ENCODE results near the gene RNU6-9.
A peak's percentile ranks its signal among the peaks of the same experiment; 100 is the strongest.

RNU6-9 gene

DNA sequence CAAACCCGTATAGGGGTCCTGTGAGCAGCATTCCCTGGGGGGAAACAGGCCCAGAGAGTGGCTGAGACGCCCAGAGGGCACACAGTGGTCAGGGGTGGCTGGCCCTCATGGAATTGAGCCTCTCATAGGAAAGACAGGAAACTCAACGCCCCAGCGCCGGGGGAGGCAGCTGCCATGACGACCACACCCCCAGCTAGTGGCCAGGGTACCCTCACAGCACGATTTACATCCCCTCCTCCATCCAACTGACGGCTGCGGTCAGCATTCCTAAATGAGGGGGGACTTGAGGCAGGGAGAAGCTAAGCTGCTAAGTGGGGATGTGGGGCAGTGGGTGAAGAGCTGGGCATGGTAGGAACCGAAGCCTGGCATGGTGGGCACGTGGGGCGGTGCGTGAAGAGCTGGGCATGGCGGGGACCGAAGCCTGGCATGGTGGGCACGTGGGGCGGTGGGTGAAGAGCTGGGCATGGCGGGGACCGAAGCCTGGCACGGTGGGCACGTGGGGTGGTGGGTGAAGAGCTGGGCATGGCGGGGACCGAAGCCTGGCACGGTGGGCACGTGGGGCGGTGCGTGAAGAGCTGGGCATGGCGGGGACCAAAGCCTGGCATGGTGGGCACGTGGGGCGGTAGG, 10.3 kb upstream of the RNU6-9 start:
- TF ChIP-seq, protein P1, sequence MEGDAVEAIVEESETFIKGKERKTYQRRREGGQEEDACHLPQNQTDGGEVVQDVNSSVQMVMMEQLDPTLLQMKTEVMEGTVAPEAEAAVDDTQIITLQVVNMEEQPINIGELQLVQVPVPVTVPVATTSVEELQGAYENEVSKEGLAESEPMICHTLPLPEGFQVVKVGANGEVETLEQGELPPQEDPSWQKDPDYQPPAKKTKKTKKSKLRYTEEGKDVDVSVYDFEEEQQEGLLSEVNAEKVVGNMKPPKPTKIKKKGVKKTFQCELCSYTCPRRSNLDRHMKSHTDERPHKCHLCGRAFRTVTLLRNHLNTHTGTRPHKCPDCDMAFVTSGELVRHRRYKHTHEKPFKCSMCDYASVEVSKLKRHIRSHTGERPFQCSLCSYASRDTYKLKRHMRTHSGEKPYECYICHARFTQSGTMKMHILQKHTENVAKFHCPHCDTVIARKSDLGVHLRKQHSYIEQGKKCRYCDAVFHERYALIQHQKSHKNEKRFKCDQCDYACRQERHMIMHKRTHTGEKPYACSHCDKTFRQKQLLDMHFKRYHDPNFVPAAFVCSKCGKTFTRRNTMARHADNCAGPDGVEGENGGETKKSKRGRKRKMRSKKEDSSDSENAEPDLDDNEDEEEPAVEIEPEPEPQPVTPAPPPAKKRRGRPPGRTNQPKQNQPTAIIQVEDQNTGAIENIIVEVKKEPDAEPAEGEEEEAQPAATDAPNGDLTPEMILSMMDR (IDR thresholded peaks at IDR 0.05; ENCODE audit: low read length, missing control alignments), result no peak
- no peak overlapping the region for H3K4me3 ChIP-seq (replicated peaks; ENCODE audit: low read depth, low read length)

DNA sequence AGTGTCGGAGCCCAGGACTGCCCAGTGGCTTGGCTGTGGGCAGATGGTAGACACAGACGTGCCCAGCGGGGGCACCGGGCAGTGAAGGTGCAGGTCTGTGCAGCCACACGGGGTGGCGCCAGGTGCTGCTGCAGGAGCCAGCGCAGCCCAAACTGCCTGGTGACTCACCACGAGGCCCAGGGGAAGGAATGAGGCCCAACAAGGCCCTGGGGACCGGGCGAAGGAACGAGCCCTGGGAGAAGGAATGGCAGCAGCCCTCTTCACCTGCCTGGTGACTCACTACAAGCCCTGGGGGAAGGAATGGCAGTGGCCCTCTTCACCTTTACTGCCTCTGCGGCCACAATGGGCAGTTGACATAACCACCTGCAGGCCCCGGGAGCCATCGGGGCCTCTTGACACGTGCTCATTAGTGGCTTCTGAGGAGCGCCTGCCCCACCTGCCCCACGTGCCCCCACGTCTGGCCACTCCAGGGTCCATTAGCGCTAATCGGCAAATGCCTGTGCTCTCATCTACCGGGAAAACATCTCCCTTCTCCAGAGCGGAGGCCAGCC, 9.5 kb upstream of the RNU6-9 start:
- no peak overlapping the region for H3K4me3 ChIP-seq (replicated peaks; ENCODE audit: low read depth, low read length)
- TF ChIP-seq, protein P1 (IDR thresholded peaks at IDR 0.05; ENCODE audit: low read length, missing control alignments), result no peak
- no peak for DNase-seq (ENCODE audit: low read depth)

More for the DNA sequence above, 10.3 kb upstream of the RNU6-9 start:
- DNase-seq (ENCODE audit: low read depth), result no peak

DNA sequence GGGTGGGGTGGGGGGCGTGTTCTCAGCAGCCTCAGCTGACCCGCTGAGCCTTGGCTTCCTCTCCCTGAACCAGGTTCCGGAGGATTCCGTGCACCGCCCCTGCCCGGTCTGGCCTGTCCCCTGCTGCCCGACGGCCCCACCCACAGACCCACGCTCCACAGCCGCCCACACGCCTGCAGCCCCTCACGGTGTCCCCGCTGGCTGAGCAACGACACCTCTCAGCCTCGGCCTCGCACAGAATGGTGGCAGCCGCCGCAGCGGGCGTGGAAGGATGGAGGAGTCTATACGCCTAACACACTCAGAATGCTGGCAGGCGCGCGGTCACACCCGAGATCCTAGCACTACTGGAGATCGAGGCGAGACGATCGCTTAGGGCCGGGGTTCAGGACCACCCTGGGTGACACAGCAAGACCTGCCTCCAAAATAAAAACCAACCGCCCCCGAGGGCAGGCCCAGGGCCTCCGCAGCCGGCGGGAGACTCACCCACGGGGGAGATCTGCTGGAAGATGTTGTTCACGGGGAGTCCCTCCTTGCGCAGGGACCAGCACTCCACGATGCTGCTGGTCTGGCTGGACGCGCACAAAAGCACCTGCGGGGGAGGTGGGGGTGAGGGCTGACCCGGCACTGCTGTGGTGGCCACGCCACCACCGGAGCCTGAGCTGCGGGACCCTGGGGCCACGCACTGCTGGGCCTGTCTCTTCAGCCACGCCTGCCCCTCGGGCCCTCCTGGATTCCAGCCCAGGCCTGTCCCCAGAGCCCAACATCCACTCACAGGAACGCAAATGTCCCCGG, 8.7 kb upstream of the RNU6-9 start:
- no peak for DNase-seq (ENCODE audit: low read depth)
- TF ChIP-seq, protein P1 (IDR thresholded peaks at IDR 0.05; ENCODE audit: low read length, missing control alignments), result no peak

DNA sequence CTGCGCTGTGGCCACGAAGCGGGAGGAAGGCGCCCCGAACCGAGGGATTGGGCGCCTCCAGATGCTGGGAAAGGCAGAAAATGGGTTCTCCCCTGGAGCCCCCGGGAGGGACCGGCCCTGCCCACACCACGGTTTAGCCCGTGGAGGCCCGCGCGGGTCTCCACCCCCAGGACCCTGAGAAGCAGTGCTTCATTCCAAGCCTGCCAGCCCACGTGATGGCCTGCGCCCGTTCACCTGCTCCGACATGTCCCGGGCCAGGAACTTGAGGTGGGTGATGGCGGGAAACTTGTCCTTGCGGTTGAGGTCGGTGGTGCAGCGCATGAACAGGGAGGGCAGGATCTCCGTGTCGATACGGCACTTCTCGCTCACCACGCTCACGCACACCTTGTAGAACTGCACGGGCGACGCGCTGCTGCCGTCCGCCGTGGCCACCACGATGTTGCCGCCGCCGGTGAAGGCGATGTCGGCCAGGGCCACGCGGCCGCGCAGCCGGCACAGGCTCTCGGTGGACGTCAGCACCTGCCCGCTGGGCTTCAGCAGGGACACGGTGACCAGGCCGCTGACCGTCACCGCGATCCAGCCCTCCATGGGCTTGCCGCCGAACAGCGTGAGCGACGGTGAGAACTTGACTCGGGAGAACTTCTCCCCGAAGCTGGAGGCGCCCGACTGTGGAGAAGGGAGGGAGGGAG, 7.6 kb upstream of the RNU6-9 start:
- no peak overlapping the region for H3K4me3 ChIP-seq (replicated peaks; ENCODE audit: low read depth, low read length)
- no peak for DNase-seq (ENCODE audit: low read depth)
- TF ChIP-seq, protein P1 (IDR thresholded peaks at IDR 0.05; ENCODE audit: low read length, missing control alignments), result no peak

More for the DNA sequence above, 8.7 kb upstream of the RNU6-9 start:
- no peak overlapping the region for H3K4me3 ChIP-seq (replicated peaks; ENCODE audit: low read depth, low read length)

DNA sequence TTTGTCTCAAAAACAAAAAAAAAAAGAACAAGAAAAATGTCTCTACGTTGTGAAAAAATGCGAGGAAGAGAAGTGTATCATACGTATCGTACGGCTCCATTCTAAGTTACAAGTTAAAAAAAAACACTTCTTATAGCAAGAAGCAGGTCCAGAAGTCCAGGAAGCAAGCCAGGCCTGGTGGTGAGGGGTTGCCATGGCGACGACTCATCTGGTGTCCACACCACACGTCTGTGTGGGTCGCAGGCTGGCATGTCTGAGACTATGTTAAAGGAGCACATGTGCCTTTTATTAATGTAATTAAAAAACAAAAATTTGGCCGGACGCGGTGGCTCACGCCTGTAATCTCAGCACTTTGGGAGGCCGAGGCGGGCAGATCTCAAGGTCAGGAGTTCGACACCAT, 6.2 kb upstream of the RNU6-9 start:
- peak; percentile 67 for DNase-seq (ENCODE audit: low read depth)
- H3K4me3 ChIP-seq (replicated peaks; ENCODE audit: low read depth, low read length), result no peak overlapping the region
- TF ChIP-seq, protein P1 (IDR thresholded peaks at IDR 0.05; ENCODE audit: low read length, missing control alignments), result no peak

DNA sequence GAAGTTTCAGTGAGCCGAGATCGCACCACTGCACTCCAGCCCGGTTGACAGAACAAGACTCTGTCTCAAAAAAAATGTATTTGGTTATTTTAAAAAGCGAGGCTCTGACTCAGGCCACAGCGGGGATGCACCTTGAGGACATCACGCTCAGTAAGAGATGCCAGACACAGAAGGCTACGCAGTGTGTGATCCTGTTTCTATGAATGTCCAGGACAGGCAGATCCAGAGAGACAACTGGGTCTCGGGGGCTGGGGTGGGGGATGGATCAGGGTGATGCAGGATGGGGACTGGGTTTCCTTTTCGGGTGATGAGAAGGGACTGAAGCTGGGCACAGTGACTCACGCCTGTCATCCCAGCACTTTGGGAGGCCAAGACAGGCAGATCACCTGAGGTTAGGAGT, 5.7 kb upstream of the RNU6-9 start:
- no peak for DNase-seq (ENCODE audit: low read depth)
- TF ChIP-seq, protein P1 (IDR thresholded peaks at IDR 0.05; ENCODE audit: low read length, missing control alignments), result no peak
- no peak overlapping the region for H3K4me3 ChIP-seq (replicated peaks; ENCODE audit: low read depth, low read length)

All from fibroblast of pulmonary artery (primary cell).